Kidney epithelial cell (primary cell): ENCODE data around the gene EPHA8. TPM values are rescaled to one million over a fixed set of nuclear protein-coding genes. Genes with fewer than 3 reads are reported as not detected.

Experiments
- DNase-seq: peaks from one replicate; pipeline ENCODE4 v3.0.0-alpha.2; 2010; ENCODE audit warnings: low read depth
- H3K27me3 ChIP-seq: 2 replicates; pipeline ENCODE4 v1.6.0; 2011; ENCODE audit warnings: low read length; ENCODE audit not compliant: control insufficient read depth, insufficient read depth
- H3K36me3 ChIP-seq: 2 replicates; pipeline ENCODE4 v1.5.1; 2011; ENCODE audit warnings: low read length; ENCODE audit not compliant: control insufficient read depth, insufficient read depth
- H3K4me3 ChIP-seq: 2 replicates; pipeline ENCODE4 v1.5.1; 2011; ENCODE audit warnings: low read depth, mild to moderate bottlenecking, control low read depth, low read length
- CTCF ChIP-seq: IDR thresholded peaks from 2 replicates; pipeline ENCODE4 v1.5.1; 2011; ENCODE audit warnings: mild to moderate bottlenecking, moderate library complexity, low read length, control low read depth, inconsistent platforms; ENCODE audit not compliant: insufficient read depth, poor library complexity, severe bottlenecking
- total RNA-seq: library from RNA; depleted of rRNA; stranded (reverse); fragments of >200 nt; gene quantifications from 2 replicates; pipeline ENCODE4 v1.2.3, GENCODE V29; 2015

Gene EPHA8
- total RNA-seq, 1 donor from 2014 or later = not detected

GRCh38 chr1:22602060-22602740 lies 38.9 kb downstream of the EPHA8 start:
- Histone ChIP-seq H3K27me3 (peaks cover 47% of the 10 kb centered on the region), H3K36me3 (no peaks in the 10 kb centered on the region), H3K4me3 (no peak overlapping the region)
- no peak for DNase-seq
- TF ChIP-seq CTCF = no peak

GRCh38 chr1:22606161-22606560 lies 42.9 kb downstream of the EPHA8 start:
- no peak for TF ChIP-seq CTCF
- DNase-seq = no peak
- H3K27me3 ChIP-seq = peaks cover 40% of the 10 kb centered on the region
- H3K36me3 ChIP-seq = no peaks in the 10 kb centered on the region
- no peak overlapping the region for H3K4me3 ChIP-seq

GRCh38 chr1:22607154-22607553 lies 43.9 kb downstream of the EPHA8 start:
- DNase-seq = no peak
- H3K27me3 ChIP-seq = peaks cover 40% of the 10 kb centered on the region
- H3K4me3 ChIP-seq = no peak overlapping the region
- no peaks in the 10 kb centered on the region for H3K36me3 ChIP-seq
- TF ChIP-seq CTCF = no peak

- H3K36me3 ChIP-seq = no peaks in the 10 kb centered on the region
- H3K27me3 ChIP-seq = peaks cover 39% of the 10 kb centered on the region
- DNase-seq = no peak
- TF ChIP-seq CTCF = no peak
- H3K4me3 ChIP-seq = no peak overlapping the region
Measured at GRCh38 chr1:22608361-22608760, 45.1 kb downstream of the EPHA8 start.

GRCh38 chr1:22609291-22609690 lies 46.0 kb downstream of the EPHA8 start:
- no peak for TF ChIP-seq CTCF
- no peak for DNase-seq
- Histone ChIP-seq H3K36me3 (no peaks in the 10 kb centered on the region), H3K4me3 (no peak overlapping the region), H3K27me3 (peaks cover 42% of the 10 kb centered on the region)

GRCh38 chr1:22611530-22611947 lies 48.2 kb downstream of the EPHA8 start:
- Histone ChIP-seq H3K36me3 (no peaks in the 10 kb centered on the region), H3K4me3 (no peak overlapping the region), H3K27me3 (peaks cover 47% of the 10 kb centered on the region)
- DNase-seq = peak; percentile 32
- TF ChIP-seq CTCF = no peak
